ENCODE data around the gene INTS2.
"Not testable (repeated sequence)": the region's sequence is repeated elsewhere in the genome, so short reads cannot be mapped to it uniquely, and the experiment has no call there.

The INTS2 gene

GRCh38 chr17:61955619-61956018 is 27.8 kb upstream of the INTS2 start:
- TF ChIP-seq, protein P1, sequence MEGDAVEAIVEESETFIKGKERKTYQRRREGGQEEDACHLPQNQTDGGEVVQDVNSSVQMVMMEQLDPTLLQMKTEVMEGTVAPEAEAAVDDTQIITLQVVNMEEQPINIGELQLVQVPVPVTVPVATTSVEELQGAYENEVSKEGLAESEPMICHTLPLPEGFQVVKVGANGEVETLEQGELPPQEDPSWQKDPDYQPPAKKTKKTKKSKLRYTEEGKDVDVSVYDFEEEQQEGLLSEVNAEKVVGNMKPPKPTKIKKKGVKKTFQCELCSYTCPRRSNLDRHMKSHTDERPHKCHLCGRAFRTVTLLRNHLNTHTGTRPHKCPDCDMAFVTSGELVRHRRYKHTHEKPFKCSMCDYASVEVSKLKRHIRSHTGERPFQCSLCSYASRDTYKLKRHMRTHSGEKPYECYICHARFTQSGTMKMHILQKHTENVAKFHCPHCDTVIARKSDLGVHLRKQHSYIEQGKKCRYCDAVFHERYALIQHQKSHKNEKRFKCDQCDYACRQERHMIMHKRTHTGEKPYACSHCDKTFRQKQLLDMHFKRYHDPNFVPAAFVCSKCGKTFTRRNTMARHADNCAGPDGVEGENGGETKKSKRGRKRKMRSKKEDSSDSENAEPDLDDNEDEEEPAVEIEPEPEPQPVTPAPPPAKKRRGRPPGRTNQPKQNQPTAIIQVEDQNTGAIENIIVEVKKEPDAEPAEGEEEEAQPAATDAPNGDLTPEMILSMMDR (IDR thresholded peaks at IDR 0.05; ENCODE audit: borderline replicate concordance, insufficient read depth, low read depth, low read length), result no peak

DNA sequence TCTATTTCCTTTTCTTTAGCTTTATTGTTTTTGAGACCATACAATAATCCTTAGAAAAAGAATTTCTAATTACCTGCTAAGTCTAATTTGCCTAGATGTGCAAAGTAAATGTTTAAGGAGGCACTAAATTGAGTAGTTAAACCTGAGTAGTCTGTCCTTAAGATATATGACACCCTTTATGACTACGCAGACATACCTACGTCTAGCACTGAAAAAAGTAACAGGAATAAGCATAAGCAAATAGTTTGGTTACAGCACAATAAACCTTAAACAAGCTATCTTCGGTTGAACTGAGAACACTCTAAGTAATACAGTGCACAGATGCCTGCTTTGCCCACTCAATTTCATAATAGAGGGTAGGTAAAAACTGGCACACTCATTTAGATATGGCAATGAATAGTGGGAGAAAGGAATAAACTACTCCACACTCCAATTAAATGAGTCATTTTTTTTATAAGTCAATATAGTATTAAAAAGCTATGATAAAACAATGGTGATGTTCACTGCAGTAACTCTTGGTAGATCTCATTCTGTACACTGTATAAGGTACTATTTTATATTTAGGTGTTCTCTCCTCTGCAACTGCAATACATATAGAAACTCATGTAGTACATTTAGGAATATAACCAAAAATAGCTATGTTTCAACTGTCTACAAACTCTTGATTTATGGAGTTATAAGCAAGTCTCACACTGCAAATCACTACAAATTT is 19.7 kb upstream of the INTS2 start:
- H3K4me3 ChIP-seq (ENCODE audit: low read depth, low read length), result no peak overlapping the region
- TF ChIP-seq, protein P1 (IDR thresholded peaks at IDR 0.05; ENCODE audit: borderline replicate concordance, insufficient read depth, low read depth, low read length), result no peak

More at GRCh38 chr17:61955619-61956018, 27.8 kb upstream of the INTS2 start:
- H3K4me3 ChIP-seq (ENCODE audit: low read depth, low read length), result no peak overlapping the region

- no peak overlapping the region for H3K4me3 ChIP-seq (ENCODE audit: low read depth, low read length)
- TF ChIP-seq, protein P1 (IDR thresholded peaks at IDR 0.05; ENCODE audit: borderline replicate concordance, insufficient read depth, low read depth, low read length), result no peak
Measured at GRCh38 chr17:61946359-61946758, 18.6 kb upstream of the INTS2 start.

DNA sequence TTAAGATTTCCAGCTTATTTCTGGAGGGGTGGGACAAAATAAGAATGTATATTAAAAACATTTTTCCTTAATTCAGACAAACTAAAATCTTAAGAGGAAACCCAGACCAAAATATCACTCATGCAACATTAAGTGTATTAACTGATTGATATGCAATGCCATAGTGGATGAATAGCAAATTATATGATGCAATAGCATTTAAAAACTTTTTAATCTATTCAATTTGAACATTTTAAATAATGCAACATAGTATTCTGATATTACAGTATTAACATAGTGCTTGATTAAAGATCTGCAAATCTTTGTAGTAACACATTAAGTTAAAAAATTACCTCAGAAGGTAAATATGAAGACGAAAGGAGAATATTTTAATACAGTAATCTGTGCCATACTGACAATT is 15.3 kb upstream of the INTS2 start:
- TF ChIP-seq, protein P1 (IDR thresholded peaks at IDR 0.05; ENCODE audit: borderline replicate concordance, insufficient read depth, low read depth, low read length), result no peak
- no peak overlapping the region for H3K4me3 ChIP-seq (ENCODE audit: low read depth, low read length)

- TF ChIP-seq, protein P1 (IDR thresholded peaks at IDR 0.05; ENCODE audit: borderline replicate concordance, insufficient read depth, low read depth, low read length), result no peak
- no peak overlapping the region for H3K4me3 ChIP-seq (ENCODE audit: low read depth, low read length)
Measured at GRCh38 chr17:61942085-61942484, 14.3 kb upstream of the INTS2 start.

DNA sequence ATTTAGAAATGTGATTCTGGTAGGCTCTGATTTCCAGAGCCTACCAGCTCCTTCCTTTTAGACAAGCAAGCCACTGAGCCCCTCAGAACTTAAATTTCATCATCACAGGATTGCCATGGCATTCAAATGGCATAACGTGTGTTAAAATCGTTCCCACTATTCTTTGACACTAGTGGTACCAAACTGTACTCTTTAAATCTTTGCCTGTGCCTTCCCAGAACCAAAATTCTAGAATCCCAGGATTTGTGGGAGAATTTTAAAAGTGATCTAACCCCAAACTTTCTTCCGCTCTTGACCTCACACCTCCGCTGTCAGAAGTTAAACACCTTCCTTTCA is 287 bp upstream of the INTS2 start:
- H3K4me3 ChIP-seq (ENCODE audit: low read depth, low read length), result no peak overlapping the region
- TF ChIP-seq, protein P1 (IDR thresholded peaks at IDR 0.05; ENCODE audit: borderline replicate concordance, insufficient read depth, low read depth, low read length), result no peak

- TF ChIP-seq, protein P1 (IDR thresholded peaks at IDR 0.05; ENCODE audit: borderline replicate concordance, insufficient read depth, low read depth, low read length), result no peak
- peak overlapping the region; percentile 68 for H3K4me3 ChIP-seq (ENCODE audit: low read depth, low read length)
Measured at GRCh38 chr17:61926826-61927207, 965 bp downstream of the INTS2 start.

DNA sequence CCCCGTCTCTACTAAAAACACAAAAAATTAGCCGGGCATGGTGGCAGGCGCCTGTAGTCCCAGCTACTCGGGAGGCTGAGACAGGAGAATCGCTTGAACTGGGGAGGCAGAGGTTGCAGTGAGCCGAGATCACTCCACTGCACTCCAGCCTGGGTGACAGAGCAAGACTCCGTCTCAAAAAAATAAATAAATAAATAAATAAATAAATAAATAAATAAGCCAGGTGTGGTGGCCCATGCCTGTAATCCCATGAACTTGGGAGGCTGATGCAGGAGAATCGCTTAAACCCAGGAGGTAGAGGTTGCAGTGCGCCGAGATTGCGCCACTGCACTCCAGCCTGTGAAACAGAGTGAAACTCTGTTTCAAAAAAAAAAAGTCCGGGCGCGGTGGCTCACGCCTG is 12.6 kb downstream of the INTS2 start:
- not testable (repeated sequence) for H3K4me3 ChIP-seq (ENCODE audit: low read depth, low read length)
